Measurements from ENCODE around the gene SLC22A1. TPM values are rescaled to one million over a fixed set of nuclear protein-coding genes. Genes with fewer than 3 reads are reported as not detected.
"Not testable (repeated sequence)": the region's sequence is repeated elsewhere in the genome, so short reads cannot be mapped to it uniquely, and the experiment has no call there.

Gene SLC22A1
- total RNA-seq, 2 donors from 2014 or later = 0.21 to 0.45 TPM

DNA sequence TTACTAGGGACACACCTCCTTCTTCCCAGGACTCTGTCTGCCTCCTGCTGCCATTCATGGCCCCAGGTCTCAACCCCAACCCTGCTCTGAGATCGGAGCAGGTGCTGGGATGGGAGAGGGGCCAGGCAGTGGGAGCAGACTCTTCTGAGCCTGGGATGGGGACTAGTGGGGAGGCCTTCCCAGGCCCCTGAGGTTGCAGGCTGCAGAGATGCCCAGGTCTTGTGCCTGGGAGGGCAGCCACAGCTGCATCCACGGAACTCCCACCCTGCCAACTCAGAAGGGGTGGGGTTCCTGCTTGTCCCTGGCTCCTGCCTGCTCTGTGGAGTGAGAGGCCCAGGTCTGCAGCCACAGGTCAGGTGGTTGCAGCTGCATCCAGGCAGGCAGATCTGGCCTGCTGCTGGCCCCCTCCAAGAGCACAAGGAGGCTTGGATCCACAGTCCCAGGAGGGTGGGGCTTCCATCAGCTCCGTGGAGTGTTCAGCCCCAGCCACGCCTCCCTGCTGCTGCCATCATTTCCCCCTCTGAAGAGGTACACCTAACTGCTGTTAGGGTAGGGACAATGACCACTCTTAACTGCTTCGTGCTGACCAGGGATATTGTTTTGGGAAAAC, 2.9 kb upstream of the SLC22A1 start:
- no peak overlapping the region for H3K4me3 Mint-ChIP-seq

GRCh38 chr6:160120087-160120486, 1.5 kb upstream of the SLC22A1 start:
- Mint-ChIP-seq H3K36me3 (ENCODE audit: low read depth) (no peaks in the 10 kb centered on the region), H3K4me3 (no peak overlapping the region), H3K27ac (peak overlapping the region; percentile 66), H3K27me3 (peaks cover 8% of the 10 kb centered on the region), H3K4me1 (peaks cover 7% of the 10 kb centered on the region)
- DNase-seq (no peak), ATAC-seq (no peak)
- no peaks in the 10 kb centered on the region for H3K9me3 ChIP-seq (ENCODE audit: control insufficient read depth, low read length, poor library complexity, severe bottlenecking)

More for the DNA sequence above, 2.9 kb upstream of the SLC22A1 start:
- ATAC-seq (no peak), DNase-seq (no peak)
- Mint-ChIP-seq H3K27me3 (peaks cover 6% of the 10 kb centered on the region), H3K36me3 (ENCODE audit: low read depth) (no peaks in the 10 kb centered on the region), H3K4me1 (peaks cover 7% of the 10 kb centered on the region), H3K27ac (no peak overlapping the region)
- no peaks in the 10 kb centered on the region for H3K9me3 ChIP-seq (ENCODE audit: control insufficient read depth, low read length, poor library complexity, severe bottlenecking)

DNA sequence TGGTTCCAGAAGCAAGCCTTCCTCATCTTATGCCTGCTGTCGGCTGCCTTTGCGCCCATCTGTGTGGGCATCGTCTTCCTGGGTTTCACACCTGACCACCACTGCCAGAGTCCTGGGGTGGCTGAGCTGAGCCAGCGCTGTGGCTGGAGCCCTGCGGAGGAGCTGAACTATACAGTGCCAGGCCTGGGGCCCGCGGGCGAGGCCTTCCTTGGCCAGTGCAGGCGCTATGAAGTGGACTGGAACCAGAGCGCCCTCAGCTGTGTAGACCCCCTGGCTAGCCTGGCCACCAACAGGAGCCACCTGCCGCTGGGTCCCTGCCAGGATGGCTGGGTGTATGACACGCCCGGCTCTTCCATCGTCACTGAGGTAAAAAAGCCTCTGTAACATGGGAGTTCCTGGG, 366 bp downstream of the SLC22A1 start:
- no peak for ATAC-seq

GRCh38 chr6:160122744-160123143, 1.1 kb downstream of the SLC22A1 start:
- H3K4me3 Mint-ChIP-seq = no peak overlapping the region
- H3K27me3 Mint-ChIP-seq = peaks cover 8% of the 10 kb centered on the region
- DNase-seq (no peak), ATAC-seq (no peak)
- H3K36me3 Mint-ChIP-seq (ENCODE audit: low read depth) = no peaks in the 10 kb centered on the region
- peaks cover 5% of the 10 kb centered on the region for H3K4me1 Mint-ChIP-seq
- no peak overlapping the region for H3K27ac Mint-ChIP-seq
- no peaks in the 10 kb centered on the region for H3K9me3 ChIP-seq (ENCODE audit: control insufficient read depth, low read length, poor library complexity, severe bottlenecking)

More for the DNA sequence above, 366 bp downstream of the SLC22A1 start:
- Mint-ChIP-seq H3K4me1 (peaks cover 3% of the 10 kb centered on the region), H3K27ac (peak overlapping the region; percentile 53), H3K36me3 (ENCODE audit: low read depth) (no peaks in the 10 kb centered on the region), H3K27me3 (peaks cover 8% of the 10 kb centered on the region), H3K4me3 (no peak overlapping the region)
- no peaks in the 10 kb centered on the region for H3K9me3 ChIP-seq (ENCODE audit: control insufficient read depth, low read length, poor library complexity, severe bottlenecking)
- no peak for DNase-seq

GRCh38 chr6:160124007-160124406, 2.4 kb downstream of the SLC22A1 start:
- Mint-ChIP-seq H3K36me3 (ENCODE audit: low read depth) (no peaks in the 10 kb centered on the region), H3K27ac (peak overlapping the region; percentile 24), H3K27me3 (peaks cover 8% of the 10 kb centered on the region), H3K4me1 (peaks cover 5% of the 10 kb centered on the region), H3K4me3 (no peak overlapping the region)
- DNase-seq (no peak), ATAC-seq (no peak)
- H3K9me3 ChIP-seq (ENCODE audit: control insufficient read depth, low read length, poor library complexity, severe bottlenecking) = no peaks in the 10 kb centered on the region

GRCh38 chr6:160124605-160125004, 3.0 kb downstream of the SLC22A1 start:
- Mint-ChIP-seq H3K4me3 (no peak overlapping the region), H3K4me1 (peaks cover 5% of the 10 kb centered on the region), H3K27me3 (peaks cover 8% of the 10 kb centered on the region), H3K27ac (no peak overlapping the region), H3K36me3 (ENCODE audit: low read depth) (no peaks in the 10 kb centered on the region)
- no peak for DNase-seq
- no peak for ATAC-seq
- no peaks in the 10 kb centered on the region for H3K9me3 ChIP-seq (ENCODE audit: control insufficient read depth, low read length, poor library complexity, severe bottlenecking)

- not testable (repeated sequence) for H3K36me3 Mint-ChIP-seq (ENCODE audit: low read depth); H3K27me3 Mint-ChIP-seq; H3K27ac Mint-ChIP-seq; DNase-seq; ATAC-seq; H3K4me3 Mint-ChIP-seq; H3K9me3 ChIP-seq (ENCODE audit: control insufficient read depth, low read length, poor library complexity, severe bottlenecking); H3K4me1 Mint-ChIP-seq
These were observed 3.5 kb downstream of the SLC22A1 start for GRCh38 chr6:160125105-160125504.

GRCh38 chr6:160127270-160128124, 5.9 kb downstream of the SLC22A1 start:
- H3K9me3 ChIP-seq (ENCODE audit: control insufficient read depth, low read length, poor library complexity, severe bottlenecking) = no peaks in the 10 kb centered on the region
- no peak overlapping the region for H3K27ac Mint-ChIP-seq
- peaks cover 14% of the 10 kb centered on the region for H3K4me1 Mint-ChIP-seq
- ATAC-seq = no peak
- DNase-seq = no peak
- peaks cover 3% of the 10 kb centered on the region for H3K36me3 Mint-ChIP-seq (ENCODE audit: low read depth)
- H3K4me3 Mint-ChIP-seq = no peak overlapping the region
- peaks cover 22% of the 10 kb centered on the region for H3K27me3 Mint-ChIP-seq

- Mint-ChIP-seq H3K4me3 (no peak overlapping the region), H3K27ac (no peak overlapping the region), H3K36me3 (ENCODE audit: low read depth) (peaks cover 3% of the 10 kb centered on the region), H3K27me3 (peaks cover 21% of the 10 kb centered on the region), H3K4me1 (peaks cover 14% of the 10 kb centered on the region)
- ATAC-seq (no peak), DNase-seq (no peak)
- H3K9me3 ChIP-seq (ENCODE audit: control insufficient read depth, low read length, poor library complexity, severe bottlenecking) = no peaks in the 10 kb centered on the region
These were observed 6.6 kb downstream of the SLC22A1 start for GRCh38 chr6:160128125-160128683.

- no peaks in the 10 kb centered on the region for H3K9me3 ChIP-seq (ENCODE audit: control insufficient read depth, low read length, poor library complexity, severe bottlenecking)
- DNase-seq (no peak), ATAC-seq (no peak)
- Mint-ChIP-seq H3K4me1 (peaks cover 14% of the 10 kb centered on the region), H3K27ac (no peak overlapping the region), H3K4me3 (no peak overlapping the region), H3K36me3 (ENCODE audit: low read depth) (peaks cover 3% of the 10 kb centered on the region), H3K27me3 (peaks cover 14% of the 10 kb centered on the region)
These were observed 7.4 kb downstream of the SLC22A1 start for GRCh38 chr6:160128879-160129516.

GRCh38 chr6:160129881-160130615, 8.4 kb downstream of the SLC22A1 start:
- Mint-ChIP-seq H3K4me3 (no peak overlapping the region), H3K27me3 (peaks cover 14% of the 10 kb centered on the region), H3K36me3 (ENCODE audit: low read depth) (peaks cover 3% of the 10 kb centered on the region), H3K4me1 (peaks cover 14% of the 10 kb centered on the region), H3K27ac (no peak overlapping the region)
- H3K9me3 ChIP-seq (ENCODE audit: control insufficient read depth, low read length, poor library complexity, severe bottlenecking) = no peaks in the 10 kb centered on the region
- DNase-seq (no peak), ATAC-seq (no peak)

DNA sequence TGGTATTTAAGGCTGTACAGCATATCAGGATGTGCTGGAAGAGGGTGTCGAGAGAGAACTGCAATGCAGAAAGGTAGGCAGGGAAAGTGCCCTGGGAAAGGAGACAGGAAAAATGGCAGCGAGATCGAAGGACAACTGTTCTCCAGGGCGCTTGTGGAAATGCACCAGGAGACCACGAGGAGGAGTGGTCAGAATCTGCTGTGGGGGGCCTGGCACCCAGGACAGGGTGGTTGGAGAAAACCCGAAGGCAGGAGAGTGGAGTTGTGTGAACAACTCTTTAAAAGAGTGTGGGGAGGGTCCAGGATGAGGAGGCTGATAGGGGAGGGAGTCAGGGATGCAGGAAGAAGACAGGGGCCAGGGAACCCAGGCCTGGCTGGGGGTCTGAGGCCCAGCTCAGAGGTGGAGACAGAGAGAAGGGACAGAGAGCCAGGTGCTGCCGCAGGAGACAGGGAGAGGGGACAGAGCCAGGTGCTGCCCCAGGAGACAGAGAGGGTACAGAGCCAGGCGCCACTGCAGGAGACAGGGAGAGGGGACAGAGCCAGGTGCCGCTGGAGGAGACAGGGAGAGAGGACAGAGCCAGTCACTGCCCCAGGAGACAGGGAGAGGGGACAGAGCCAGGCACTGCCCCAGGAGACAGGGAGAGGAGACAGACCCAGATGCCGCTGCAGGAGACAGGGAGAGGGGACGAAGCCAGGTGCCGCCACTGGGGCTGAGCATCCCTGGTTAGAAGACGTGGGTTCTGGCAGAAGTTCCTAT, 9.3 kb downstream of the SLC22A1 start:
- Mint-ChIP-seq H3K27me3 (peaks cover 14% of the 10 kb centered on the region), H3K27ac (no peak overlapping the region), H3K4me3 (no peak overlapping the region), H3K4me1 (peaks cover 14% of the 10 kb centered on the region), H3K36me3 (ENCODE audit: low read depth) (peaks cover 3% of the 10 kb centered on the region)
- no peak for DNase-seq
- H3K9me3 ChIP-seq (ENCODE audit: control insufficient read depth, low read length, poor library complexity, severe bottlenecking) = no peaks in the 10 kb centered on the region
- ATAC-seq = no peak
